ENCODE results near the gene FMN1.

FMN1 gene

DNA sequence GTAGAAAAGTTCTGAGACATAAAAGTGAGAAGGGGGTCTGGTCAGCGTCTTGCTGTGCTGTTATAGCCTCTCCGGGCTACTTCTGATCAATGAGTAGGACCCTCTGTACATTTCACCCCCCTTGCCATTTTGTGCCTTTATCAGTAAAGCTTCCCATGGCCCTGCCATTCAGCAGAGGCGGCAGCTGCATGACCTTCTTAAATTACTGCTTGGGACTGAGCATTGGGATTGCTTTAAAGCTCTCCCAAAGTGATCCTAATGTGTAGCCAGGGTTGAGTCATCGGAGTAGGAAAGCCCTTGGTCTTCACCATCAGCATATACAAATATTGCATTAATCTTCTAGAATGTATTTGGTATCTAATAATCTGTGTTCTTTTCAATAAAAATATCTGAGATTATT, 70.2 kb downstream of the FMN1 start:
- DNase-seq (ENCODE audit: low read depth, low spot score): no peak

DNA sequence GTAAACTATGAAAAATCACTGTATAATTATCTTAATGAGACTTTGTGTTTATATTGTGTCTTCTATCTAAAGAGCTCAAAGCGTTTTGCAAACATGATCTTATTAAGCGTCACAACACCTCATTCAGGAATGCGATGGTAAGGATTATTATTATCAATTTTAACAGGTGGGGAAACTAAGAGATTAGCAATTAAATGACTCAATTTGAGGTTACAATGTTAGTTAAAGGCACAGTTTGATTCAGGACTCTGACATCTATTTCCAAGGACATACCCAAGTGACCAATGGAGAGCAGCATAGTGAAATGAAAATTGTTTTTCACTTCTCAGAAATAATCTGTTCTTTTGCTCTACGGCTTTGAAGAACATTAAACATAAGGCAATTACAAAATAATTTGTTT, 74.6 kb downstream of the FMN1 start:
- no peak for DNase-seq (ENCODE audit: low read depth, low spot score)

DNA sequence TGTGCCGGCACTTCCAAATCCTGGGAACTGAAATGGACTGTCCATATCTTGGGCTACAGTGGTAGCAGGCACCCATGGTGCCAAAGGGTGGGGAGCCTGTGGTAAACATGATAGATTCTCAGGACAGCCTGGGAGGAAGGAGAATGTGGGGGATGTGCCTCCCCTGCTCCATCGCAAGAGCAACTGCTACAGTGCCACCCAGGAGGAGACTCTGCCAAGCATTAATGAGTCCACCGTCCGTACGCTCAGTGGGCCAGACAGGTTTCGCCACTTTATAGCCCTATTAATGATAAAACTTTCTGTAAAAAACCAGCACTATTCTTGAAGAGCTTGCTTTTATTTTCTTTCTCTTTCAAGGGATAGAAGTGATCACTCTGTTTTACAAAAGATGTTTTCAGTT, 75.2 kb downstream of the FMN1 start:
- no peak for DNase-seq (ENCODE audit: low read depth, low spot score)

DNA sequence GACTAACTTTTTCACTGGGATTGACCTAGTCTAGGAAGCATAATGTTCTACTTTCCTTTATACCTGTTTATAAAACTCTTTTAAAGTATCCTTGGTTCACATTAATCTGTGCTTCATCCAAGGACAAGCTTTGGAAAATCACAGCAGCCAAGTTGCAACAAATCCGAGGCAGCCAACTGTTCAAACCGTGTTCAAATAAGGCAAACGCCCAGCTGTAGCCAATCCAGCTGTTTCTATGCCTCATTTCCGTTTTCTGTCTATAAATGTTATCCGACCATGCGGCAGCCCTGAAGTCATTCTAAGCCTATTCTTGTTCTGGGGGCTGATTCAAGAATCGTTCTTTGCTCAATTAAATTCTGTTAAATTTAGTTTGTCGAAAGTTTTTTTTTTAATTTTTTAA, 78.3 kb downstream of the FMN1 start:
- DNase-seq (ENCODE audit: low read depth, low spot score): no peak

DNA sequence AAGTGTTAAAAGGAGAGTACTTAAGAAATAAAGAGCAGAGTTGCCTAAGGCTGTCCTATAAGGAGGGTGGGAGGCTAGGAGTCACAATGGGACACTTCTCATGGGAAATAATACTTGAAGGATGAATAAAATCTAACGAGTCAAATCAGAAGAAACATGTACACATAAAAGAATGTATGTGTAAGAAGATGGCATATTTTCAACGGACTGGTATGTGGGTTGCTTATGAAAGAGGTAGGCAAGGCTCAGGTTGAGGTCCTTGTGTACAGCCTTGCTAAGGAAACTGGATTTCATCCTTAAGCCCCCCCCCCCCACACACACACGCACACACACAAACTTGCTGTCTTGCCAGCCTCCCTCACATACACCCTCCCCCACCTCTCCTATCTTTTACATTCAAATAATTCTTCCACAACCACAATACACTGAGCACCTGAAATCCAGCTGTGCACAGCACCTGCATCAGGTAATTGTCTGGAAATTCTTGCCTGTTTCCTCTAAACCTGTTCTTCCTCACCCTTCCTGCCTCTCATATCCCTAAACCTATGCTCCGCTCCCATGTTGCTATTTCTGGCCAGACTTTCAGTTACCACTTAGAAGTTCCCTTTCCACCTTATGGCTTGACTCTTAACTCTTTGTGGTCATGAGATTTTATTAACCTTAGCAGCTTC, 79.2 kb downstream of the FMN1 start:
- DNase-seq (ENCODE audit: low read depth, low spot score): no peak

DNA sequence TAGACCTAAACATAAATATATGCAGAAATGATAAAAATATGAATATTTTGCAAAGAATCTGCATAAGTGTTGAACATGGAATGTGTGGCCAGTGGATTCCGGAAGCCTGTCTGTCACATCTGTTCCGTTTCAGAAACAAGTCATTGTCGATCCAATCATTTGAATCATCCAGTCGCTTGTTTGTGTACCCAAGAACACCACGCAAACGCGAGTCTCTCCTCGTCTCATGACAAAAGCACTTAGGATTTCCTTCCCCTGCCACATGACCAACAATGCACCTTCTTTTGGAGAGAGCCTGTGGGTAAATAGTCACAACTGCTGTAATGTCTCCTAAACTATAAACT, 80.2 kb downstream of the FMN1 start:
- no peak for DNase-seq (ENCODE audit: low read depth, low spot score)

DNA sequence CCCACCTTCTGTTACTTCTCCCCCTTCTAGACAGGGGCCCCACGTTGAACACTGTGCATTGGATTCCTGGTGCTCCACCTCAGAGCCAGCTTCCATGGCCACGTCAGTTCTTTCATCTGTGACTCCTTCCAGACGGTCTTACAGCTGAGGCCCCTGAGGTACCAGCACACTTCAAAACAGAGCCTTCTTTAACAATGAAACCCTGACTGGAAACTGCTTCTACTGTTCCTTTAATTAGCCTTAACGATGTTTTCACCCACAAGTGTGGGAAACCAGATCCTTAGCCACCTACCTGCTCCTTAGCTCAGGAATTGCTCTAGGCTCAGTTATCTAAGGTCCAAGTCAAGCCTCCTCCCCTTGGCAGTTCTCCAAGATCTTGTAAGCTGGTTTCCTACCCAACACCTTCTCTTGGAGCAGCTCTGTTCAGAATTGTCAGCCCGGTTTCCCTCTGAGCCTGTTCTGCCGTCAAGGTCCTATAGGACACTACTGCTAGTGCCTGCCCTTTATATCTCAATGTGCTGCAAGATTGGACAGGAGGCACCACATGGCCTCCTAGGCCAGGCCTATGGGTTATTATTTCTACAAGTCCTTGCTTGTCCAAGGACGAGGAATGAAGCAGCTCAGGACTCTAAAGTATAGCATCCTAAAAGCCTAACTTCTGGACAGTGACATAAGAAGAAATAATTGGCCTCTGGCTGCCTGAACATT, 80.7 kb downstream of the FMN1 start:
- DNase-seq (ENCODE audit: low read depth, low spot score): no peak

DNA sequence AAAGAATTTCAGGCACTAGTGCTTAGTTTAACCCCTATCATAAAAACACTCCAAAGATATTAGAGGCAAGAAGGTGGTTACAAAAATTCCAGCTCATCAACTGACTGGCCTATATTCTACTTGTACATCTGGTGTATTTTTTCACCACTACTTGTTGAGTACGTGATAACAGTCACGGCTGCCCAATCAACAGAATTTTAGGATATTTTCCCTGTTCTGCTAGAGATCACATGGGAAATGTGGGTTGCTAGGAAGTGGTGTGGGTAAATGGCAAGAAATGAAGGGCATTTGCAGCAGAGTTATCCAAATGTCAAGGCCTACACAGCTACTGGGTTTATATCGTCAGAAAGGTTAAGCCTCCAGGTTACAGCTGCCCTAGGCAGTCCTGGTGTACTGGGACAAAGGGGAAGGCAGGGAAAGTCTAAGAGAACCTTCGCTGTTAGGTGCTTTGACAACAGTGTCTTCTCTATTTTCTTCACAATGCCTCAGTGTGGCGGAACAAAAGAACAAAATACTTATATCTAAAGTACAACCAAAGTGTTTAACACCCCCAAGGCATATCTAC, 81.9 kb downstream of the FMN1 start:
- DNase-seq (ENCODE audit: low read depth, low spot score): no peak

DNA sequence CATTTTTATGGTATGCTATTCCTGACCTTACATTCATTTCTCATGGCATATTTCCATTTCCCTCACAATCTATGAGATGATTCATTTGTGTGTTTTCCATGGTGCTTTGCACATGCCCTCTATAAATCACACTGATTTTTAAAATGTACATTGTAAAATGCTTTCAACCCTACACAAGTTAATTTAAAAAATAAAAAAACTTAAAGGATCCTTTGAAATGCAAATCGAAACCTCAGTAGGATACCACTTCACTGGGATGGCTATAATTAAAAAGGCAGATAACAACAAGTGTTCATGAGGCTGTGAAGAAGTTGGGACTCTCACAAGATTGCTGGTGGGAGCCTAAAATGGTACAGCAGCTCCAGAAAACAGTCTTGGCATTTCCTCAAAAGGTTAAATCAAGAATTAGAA, 83.5 kb downstream of the FMN1 start:
- DNase-seq (ENCODE audit: low read depth, low spot score): no peak

DNA sequence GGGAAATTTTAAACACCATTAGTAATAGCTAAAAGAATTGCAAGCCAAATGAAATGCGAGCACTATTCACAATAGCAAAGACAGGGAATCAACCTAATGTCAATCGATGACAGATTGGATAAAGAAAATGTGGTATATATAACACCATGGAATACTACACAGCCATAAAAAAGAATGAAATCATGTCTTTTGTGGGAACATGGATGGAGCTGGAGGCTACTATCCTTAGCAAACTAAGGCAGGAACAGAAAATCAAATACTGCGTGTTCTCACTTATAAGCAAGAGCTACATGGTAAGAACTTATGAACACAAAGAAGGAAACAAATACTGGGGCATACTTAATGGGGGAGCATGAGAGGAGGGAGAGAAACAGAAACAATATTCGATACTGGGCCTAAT, 85.2 kb downstream of the FMN1 start:
- no peak for DNase-seq (ENCODE audit: low read depth, low spot score)

DNA sequence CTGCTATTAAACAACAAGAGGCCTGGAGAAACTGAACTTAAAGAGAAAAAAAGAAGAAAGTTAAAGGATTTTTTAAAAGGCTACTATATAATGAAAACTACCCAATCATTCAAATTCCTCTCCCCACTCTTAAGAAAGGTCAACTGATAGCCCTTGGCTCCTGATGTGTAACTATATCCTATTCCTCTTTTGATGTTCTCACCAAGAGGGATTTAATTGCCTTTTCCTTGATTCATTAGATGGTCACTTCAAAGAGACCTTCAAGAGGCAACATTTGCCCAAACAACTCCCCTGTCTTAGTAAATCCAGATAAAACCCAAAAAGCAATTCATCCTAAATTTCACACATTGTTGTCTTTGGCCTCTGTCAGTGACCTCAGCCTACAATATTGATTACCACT, 86.0 kb downstream of the FMN1 start:
- no peak for DNase-seq (ENCODE audit: low read depth, low spot score)

DNA sequence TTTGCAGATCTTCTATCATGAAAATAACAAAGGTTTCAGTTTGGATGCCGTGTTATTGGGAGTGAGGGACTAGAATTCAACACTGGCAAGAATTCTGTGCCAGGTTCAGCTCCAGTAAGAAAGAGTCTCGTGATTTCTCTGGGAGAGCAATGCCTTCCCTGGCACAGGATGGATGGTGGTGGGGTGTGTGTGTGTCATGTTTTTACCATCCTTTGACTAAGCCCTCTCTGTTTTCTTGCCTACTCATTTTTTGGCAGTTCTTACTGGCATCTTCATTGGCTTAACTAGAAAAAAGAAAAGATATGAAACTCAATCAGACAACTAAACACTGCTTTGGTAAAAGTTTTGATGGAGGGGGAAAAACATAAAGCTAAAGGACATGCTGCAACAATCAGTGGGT, 86.6 kb downstream of the FMN1 start:
- DNase-seq (ENCODE audit: low read depth, low spot score): no peak

DNA sequence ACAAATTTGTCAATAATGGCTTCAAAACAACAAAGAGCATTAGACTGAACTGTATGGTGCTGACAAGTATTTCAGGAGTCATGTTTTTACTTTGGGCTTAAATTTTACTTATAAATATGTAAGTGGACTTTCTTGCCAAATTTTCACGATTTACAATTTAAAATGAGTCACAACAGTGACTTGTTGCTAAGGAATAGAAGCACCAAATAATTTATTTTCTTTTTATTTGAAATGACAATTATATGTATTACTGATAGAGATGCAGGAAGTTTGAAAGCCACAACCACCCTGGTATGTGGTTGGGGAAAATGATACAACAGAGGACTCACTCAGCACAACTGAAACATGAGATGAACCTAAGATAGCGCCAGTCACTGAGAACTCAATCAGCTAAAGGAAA, 90.3 kb downstream of the FMN1 start:
- no peak for DNase-seq (ENCODE audit: low read depth, low spot score)

DNA sequence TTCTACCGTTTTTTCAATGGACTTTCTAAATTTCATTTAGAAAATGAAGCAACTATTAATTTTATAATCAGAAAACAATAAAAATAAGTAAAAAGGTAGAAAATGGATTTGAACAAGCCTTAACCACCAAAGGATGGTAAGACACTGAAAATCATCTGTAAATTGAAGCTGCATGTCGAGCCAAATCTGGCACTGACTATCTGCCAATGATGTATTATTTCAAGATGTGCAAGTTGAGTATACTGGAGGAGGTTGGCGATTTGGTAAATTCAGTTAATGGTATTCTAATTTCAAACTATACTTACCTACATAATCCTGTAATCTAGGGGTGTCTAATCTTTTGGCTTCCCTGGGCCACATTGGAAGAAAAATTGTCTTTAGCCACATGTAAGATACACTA, 93.5 kb downstream of the FMN1 start:
- DNase-seq (ENCODE audit: low read depth, low spot score): no peak

DNA sequence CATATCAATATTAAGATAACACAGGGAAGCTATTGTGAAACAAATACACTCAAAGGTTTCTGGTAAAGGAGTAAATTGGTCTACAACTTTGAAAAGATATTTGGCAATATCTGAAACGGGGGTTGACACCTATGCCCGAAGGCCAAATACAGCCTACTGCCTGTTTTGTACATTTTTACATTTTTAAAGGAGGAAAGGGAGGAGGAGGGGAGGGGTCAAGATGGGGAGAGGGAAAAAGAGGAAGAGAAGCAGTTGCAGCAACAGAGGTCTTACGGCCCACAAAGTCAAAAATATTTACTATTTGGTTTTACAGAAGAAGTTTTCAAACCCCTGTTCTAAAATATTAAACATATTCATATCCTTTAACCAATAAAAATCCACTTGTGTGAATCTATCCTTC, 94.2 kb downstream of the FMN1 start:
- no peak for DNase-seq (ENCODE audit: low read depth, low spot score)

DNA sequence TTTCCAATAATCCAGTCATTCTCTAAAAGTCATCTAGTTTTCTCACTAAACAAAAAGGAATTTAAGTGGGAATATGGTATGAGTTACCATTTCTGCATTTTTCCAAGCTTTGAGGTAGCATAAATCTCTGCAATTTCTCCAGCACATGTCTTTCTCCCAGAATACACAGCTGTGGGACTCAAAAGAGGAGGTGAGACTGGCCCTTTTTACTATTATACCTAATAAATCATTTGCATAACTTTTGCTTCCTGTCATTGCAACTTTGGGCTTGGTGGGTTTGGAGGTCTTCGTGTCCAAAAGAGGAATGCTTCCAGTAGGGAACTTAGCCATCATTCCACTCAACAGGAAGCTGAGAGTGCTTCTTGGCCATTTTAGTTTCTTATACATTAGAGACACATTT, 94.8 kb downstream of the FMN1 start:
- DNase-seq (ENCODE audit: low read depth, low spot score): no peak

DNA sequence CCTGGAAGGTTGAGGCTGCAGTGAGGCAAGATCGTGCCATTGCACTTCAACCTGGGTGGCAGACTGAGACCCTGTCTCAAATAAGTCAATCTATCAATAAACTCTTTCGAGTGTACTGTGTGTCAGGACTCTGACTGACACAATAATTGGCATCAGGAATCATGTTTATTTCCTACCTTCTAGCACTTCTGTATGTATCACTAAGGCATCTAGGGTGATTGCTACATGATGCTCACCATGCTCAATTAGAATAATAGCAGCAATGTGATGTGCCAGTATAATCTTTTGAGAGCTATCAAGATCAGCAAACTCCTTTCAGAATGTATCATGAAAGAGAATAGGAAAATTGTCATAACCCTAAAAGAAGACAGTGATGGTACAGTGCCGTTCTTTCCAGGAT, 95.3 kb downstream of the FMN1 start:
- no peak for DNase-seq (ENCODE audit: low read depth, low spot score)

DNA sequence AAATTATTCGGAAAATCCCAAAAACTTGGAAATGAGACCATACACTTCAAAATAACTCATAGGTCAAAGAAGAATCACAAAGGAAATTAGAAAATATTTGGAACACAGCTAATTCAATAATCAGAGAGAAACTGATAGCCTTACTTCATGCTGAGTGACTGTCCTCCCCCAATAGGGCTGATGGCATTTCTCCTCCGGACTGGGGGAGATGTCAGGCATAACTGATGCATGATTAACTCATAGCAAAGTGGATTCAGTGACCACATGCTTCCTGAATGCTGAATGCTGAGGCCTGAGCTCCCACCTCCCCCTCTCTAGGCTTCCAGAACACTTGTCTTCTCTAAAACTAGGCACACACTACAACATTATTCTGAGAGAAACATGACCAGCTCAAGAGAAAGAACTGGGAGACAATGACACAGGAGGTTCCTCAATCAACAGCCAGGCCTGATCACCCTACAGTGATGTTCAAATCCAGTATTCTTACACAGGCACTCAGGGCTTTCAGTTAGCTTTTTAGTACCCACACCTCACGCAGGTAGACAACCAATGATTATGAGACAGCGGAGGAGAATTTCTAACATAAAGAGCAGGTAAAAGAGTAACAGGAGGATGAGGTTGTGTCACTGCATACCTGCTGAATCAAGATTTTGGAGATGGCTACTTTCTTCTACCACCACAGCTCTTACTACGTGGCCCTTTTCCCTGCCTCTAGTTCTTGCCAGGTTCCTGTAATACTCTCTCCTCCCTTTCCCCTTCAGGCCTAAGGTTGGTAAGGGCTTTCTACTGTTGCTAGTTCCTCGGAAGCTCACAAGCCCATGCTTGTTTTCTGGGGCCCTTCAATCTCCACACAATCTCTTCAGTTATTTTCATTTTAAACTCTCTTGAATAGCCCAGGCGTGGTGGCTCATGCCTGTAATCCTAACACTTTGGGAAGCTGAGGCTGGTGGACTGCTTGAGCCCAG, 96.1 kb downstream of the FMN1 start:
- DNase-seq (ENCODE audit: low read depth, low spot score): no peak

DNA sequence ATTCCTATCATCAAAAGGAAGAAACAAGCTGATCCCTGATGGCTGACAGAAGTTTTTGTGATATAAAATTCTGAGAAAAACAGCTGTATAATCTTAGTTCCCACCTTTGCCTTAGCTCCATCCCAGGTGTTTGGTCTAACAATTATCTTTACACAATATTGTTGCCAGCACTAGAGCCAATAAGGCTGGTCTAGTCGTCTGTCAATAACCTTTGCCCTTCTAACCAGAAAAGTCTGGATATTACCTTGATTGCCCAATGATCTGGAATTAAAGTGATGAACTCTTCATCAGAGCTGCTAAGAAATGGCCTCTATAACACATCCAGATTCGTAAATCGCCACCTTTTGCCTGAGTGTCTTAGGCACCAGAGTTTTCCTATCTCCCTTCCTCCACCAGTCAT, 98.4 kb downstream of the FMN1 start:
- DNase-seq (ENCODE audit: low read depth, low spot score): no peak

DNA sequence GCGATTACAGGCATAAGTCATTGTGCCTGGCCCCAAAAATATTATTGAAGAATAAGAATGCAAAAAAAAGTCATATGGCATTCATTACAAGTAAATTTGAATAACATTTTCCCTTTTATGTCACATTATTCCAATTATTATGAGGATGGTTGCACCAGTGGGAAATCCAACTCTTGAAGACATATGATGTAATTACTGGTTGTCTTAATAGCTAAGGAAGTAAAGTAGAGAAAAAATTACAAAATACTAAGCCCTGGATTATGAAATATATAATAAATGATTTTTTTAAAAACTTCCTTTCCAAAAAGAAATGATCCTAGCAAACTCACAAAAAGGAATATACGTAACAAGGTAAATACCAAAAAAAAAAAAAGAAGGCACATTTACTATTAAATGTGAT, 98.9 kb downstream of the FMN1 start:
- DNase-seq (ENCODE audit: low read depth, low spot score): no peak

DNA sequence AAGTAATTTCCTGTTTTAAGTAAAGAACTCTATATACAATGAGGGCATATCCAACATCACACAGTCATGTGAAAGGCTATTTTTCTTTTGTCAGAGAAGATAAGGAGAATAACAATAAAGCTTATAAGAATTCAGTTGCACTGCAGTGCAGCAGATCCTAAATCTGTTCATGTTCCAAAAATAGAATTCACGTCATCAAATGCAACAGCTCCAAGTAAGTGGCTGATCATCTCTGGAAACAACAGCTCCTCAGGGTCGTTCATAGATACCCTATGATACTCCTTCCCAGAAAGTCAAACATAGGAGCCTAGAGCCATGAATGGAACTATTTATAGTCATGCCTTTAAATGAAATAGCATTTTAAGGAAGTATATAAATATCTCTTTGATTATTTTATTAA, 100.2 kb downstream of the FMN1 start:
- DNase-seq (ENCODE audit: low read depth, low spot score): no peak

DNA sequence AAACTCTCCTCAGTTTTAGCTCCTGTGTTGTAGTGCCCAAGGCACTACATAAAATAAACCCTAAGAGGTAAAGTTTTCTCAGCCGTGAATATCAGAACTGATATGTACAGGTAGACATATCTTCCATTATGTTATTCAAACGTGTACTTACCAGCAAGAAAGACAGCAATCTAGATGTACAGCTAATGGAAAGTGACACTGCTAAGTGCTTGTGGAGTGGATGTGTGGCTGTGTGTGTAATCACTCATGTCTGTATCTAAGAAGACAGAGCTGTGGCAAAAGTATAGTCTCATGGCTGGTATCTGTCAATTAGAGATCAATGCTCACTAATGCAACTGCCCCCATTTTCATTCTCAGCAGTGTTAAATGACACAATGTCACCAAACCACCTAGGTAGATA, 101.3 kb downstream of the FMN1 start:
- no peak for DNase-seq (ENCODE audit: low read depth, low spot score)

Data from activated CD4-positive, CD25-positive, alpha-beta regulatory T cell treated with anti-CD3 and anti-CD28 coated beads, Interleukin-2, amount 50 U/mL, for 16 hours (primary cell).